Upper lobe of right lung (tissue), 1 donor: ENCODE results near the gene JAML. TPM values are rescaled to one million over a fixed set of nuclear protein-coding genes. Genes with fewer than 3 reads are reported as not detected.

Source experiments
- ATAC-seq: fragments of 200-7000 bp; cut with Tn5 transposase; one replicate; pipeline ENCODE4 v1.9.1; 2020; ENCODE audit warnings: mild to moderate bottlenecking, moderate library complexity
- DNase-seq: peaks from one replicate; pipeline ENCODE4 v3.0.0-alpha.2; 2020
- H3K27ac ChIP-seq: fragments of 200-600 bp; one replicate; pipeline ENCODE4 v1.8.0; 2022
- H3K27me3 ChIP-seq: fragments of 200-600 bp; one replicate; pipeline ENCODE4 v1.8.0; 2022; ENCODE audit warnings: mild to moderate bottlenecking
- H3K36me3 ChIP-seq: fragments of 200-600 bp; one replicate; pipeline ENCODE4 v1.8.0; 2022
- H3K4me1 ChIP-seq: fragments of 200-600 bp; one replicate; pipeline ENCODE4 v1.8.0; 2022
- H3K4me3 ChIP-seq: fragments of 200-600 bp; one replicate; pipeline ENCODE4 v1.8.0; 2022; ENCODE audit warnings: mild to moderate bottlenecking
- H3K9me3 ChIP-seq: fragments of 200-600 bp; one replicate; pipeline ENCODE4 v1.8.0; 2022
- intact Hi-C: fragments of 100-400 bp; cut with DNase I; formaldehyde crosslinking; loops from one replicate; pipeline ENCODE4 v1.11.0; 2022
- total RNA-seq: library from RNA; stranded (reverse); fragmentation: NEBNext Ultra II Directional; extraction: Animal tissue kit (Norgen Biotek cat#: 25700); gene quantifications from one replicate; pipeline ENCODE4 v1.2.1, GENCODE V29; 2021
- TF ChIP-seq, protein P1 (sequence below): fragments of 200-600 bp; IDR thresholded peaks from one replicate; pipeline ENCODE4 v1.8.0; 2022; ENCODE audit warnings: antibody characterized with exemption
- donor health status: DM: no; HTN: yes; CAD: no; lungs with severe emphysema.

JAML gene
- total RNA-seq, 1 donor from 2014 or later: 87.9 TPM

DNA sequence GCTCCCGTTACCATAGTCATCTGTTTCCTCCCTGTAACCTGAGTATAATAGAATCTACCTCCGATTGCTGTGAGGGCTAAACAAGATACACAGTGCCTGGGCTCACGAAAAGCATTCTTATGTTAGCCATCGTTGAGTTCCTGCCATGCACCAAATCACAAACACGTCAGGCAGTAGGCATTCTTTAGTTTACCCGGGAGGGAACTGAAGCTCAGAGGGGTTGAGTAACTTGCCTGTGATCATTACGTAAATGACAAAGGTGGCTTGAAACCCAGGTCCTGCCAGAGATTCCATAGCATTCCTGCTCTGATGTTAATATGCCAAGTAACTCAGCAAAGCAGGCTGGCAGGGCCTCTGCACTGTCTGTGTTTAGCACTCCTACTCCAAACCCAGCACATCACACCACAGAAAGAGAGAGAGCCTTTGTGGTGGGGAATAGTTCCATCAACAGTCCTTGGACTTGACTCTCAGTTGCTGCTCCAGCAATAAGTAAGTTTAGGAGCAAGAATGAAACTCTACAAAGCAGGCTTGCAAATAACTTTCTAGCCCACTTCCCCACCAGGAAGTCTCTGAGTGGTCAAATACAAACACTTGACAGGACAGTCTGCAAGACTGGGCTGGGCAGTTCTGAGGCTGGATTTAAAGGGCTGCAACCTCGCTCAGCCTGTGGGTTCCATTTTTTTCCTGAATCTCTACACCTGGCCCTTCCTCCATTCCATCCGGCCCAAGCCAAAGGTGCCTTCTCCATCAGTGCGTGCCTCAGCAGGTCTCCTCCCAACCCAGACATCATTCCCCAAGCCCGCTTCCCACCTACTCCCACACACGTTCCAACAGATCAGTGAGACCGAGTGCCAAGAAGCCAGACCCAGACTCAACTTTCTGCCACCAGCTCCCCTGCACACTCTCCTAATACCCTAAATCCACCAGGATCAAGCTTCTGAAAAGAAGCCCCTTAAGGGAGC is 49.5 kb downstream of the JAML start:
- DNase-seq: no peak
- peak; percentile 60 for ATAC-seq
- Histone ChIP-seq H3K27ac (peak overlapping the region; percentile 11), H3K4me3 (peak overlapping the region; percentile 43), H3K27me3 (no peaks in the 10 kb centered on the region), H3K4me1 (peaks cover 13% of the 10 kb centered on the region), H3K9me3 (no peaks in the 10 kb centered on the region), H3K36me3 (no peaks in the 10 kb centered on the region)
- TF ChIP-seq, protein P1, sequence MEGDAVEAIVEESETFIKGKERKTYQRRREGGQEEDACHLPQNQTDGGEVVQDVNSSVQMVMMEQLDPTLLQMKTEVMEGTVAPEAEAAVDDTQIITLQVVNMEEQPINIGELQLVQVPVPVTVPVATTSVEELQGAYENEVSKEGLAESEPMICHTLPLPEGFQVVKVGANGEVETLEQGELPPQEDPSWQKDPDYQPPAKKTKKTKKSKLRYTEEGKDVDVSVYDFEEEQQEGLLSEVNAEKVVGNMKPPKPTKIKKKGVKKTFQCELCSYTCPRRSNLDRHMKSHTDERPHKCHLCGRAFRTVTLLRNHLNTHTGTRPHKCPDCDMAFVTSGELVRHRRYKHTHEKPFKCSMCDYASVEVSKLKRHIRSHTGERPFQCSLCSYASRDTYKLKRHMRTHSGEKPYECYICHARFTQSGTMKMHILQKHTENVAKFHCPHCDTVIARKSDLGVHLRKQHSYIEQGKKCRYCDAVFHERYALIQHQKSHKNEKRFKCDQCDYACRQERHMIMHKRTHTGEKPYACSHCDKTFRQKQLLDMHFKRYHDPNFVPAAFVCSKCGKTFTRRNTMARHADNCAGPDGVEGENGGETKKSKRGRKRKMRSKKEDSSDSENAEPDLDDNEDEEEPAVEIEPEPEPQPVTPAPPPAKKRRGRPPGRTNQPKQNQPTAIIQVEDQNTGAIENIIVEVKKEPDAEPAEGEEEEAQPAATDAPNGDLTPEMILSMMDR: no peak
- intact Hi-C loops: no loop called here

DNA sequence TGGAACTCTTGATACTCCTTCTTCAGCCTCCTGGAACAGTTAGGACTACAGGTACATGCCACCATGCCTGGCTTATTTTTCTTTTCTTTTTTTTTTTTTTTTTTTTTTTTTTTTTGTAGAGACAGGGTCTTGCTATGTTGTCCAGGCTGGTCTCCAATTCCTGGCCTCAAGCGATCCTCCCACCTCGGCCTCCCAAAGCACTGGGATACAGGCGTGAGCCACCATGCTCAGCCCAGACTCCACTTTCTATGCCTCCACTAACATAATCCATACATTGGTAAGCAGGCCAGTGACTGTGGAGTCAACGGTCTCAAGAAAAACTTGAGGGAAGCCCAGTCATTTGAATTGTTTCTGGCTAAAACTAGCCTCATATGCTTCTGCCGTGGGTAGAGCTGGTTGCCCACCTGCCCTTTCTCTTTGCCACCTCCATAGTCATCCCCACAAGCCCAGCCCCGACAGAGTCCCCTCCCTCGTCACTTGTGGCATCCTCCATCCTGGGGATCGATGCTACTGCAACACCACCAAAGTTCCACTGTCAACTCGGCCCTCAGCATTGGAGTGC is 50.7 kb downstream of the JAML start:
- H3K36me3 ChIP-seq: no peaks in the 10 kb centered on the region
- intact Hi-C loops: no loop called here
- H3K4me3 ChIP-seq: no peak overlapping the region
- H3K27ac ChIP-seq: no peak overlapping the region
- no peaks in the 10 kb centered on the region for H3K27me3 ChIP-seq
- H3K9me3 ChIP-seq: no peaks in the 10 kb centered on the region
- peaks cover 13% of the 10 kb centered on the region for H3K4me1 ChIP-seq
- DNase-seq: no peak
- no peak for ATAC-seq
- TF ChIP-seq, protein P1: no peak

DNA sequence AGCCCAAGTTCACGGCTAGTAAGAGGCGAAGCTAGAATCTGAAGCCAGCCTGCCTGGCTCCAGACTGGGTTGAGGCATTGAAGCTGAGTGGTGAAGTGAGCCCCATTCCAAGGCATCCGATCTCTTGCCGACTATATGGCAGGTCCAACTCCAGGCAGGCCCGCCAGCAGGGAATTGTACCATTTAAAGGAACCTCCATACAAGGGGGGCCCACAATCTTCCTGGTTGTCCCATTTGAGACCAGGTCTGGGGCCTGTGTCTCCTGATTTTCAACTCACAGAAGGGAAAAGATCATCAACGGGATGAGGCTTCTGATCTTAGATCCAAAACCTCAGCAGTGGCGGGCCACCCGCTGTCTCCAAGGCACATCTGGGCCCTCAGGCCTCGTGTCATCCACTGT is 52.5 kb downstream of the JAML start:
- peaks cover 13% of the 10 kb centered on the region for H3K4me1 ChIP-seq
- H3K36me3 ChIP-seq: no peaks in the 10 kb centered on the region
- no peaks in the 10 kb centered on the region for H3K9me3 ChIP-seq
- ATAC-seq (no peak), DNase-seq (no peak)
- intact Hi-C loops: no loop called here
- TF ChIP-seq, protein P1: no peak
- H3K4me3 ChIP-seq: no peak overlapping the region
- no peaks in the 10 kb centered on the region for H3K27me3 ChIP-seq
- H3K27ac ChIP-seq: no peak overlapping the region

DNA sequence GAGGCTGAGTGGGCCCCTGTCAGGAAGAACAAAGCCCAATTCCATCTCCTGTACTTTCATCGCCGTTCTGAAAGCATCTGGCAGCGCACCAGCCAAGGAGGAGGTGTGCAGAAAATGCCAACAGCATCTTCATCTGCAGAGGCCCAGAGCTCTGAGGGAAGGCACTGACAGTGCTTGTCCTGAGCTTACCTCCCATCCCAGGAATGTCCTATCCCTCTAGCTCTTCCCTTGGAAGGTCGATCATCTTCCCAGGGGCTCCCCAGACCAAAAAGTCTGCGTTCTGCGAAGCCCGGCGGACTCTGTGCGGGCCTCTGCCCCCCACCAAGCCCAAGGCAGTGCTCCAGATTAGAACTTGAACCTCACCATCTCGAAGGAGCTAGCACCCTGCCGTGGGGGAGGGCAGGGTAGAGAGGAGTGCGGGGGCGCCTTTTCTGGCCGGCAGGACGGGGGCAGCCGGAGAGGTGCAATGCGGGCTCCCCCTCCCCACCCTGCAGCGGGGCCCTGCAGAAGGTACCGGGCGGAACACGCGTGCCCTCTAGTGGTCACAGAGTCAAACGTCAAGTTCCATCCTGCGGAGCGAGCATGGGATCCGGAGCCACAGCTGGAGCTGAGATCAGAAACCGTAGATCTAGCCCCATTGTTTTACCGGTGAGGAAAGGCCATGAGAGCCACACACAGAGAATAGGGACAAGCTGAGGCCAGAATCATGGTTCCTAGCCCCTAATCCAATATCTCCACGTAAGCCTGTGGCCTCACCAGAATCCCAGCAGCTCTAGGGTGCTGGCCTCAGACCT is 53.3 kb downstream of the JAML start:
- H3K36me3 ChIP-seq: no peaks in the 10 kb centered on the region
- H3K4me1 ChIP-seq: peaks cover 13% of the 10 kb centered on the region
- intact Hi-C loops: no loop called here
- TF ChIP-seq, protein P1: peak; percentile 93
- no peaks in the 10 kb centered on the region for H3K9me3 ChIP-seq
- ATAC-seq: peak; percentile 86
- no peak overlapping the region for H3K4me3 ChIP-seq
- DNase-seq: peak; percentile 85
- no peaks in the 10 kb centered on the region for H3K27me3 ChIP-seq
- no peak overlapping the region for H3K27ac ChIP-seq

DNA sequence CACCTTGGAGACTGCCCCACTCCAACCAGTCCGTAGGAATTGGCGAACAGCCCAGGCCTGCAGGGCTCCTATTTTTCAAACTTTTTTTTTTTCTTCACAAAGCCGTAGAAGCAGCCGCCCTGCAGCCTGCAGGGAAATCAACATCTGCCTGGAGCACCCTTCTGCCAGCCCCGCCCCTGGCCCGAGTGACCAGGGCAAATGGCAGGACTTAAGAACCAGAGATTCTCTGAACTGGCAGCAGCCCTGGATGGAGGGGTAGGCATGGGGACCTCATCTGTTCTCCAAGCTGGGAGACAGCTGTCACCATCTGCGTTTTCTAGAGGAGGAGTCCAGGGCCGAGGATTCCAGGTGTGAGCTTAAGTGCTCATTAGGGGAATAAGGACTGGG is 53.9 kb downstream of the JAML start:
- Histone ChIP-seq H3K27ac (no peak overlapping the region), H3K36me3 (no peaks in the 10 kb centered on the region), H3K4me1 (peaks cover 13% of the 10 kb centered on the region), H3K27me3 (no peaks in the 10 kb centered on the region), H3K4me3 (no peak overlapping the region), H3K9me3 (no peaks in the 10 kb centered on the region)
- intact Hi-C loops: no loop called here
- ATAC-seq (no peak), DNase-seq (no peak)
- TF ChIP-seq, protein P1: no peak
